Activated gamma-delta T cell treated with anti-CD3 and anti-CD28 coated beads, Interleukin-2, amount 50 U/mL, for 16 hours (primary cell): Measurements from ENCODE around the gene ESPNL.

Source experiments
- DNase-seq: peaks from one replicate; pipeline ENCODE4 v3.0.0-alpha.2; 2020; ENCODE audit warnings: low read depth

ESPNL gene

DNA sequence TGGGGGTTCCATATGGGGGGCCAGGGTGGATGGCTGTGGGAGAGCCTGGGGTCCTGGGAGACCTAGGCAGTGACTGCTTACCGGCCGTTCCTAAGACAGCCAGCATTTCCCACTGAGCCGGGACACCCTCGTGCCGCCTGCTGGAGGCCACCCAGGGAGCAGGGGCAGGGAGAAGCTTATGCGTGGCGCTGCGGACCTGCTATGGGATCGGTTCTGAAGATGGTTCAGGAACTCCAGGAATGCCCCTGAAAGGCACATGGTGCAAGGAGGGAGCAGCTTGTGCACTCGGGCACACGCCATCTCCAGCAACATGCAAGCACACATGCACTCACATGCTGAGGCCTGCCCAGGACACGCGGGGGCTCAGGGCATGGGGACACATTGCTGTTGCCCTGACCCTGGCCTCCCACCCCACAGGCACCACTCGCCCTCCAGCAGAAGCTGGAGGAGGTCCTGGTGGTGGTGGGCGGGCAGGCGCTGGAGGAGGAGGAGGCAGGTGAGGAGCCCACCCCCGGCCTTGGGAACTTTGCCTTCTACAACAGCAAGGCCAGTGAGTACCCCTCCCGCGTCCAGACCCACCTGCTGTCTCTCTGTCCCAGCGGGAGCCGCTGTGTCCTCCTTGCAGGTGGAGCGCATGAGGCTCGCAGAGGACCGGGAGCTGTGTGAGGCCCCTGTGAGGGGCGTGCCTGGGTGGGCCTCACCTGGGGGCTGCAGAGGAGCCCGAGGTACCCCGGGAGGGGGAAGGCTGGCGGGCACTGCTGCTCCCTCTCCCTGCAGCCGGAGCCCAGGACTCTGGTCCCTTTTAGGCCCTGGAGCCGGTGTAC lies 42.5 kb downstream of the ESPNL start:
- no peak for DNase-seq

GRCh38 chr2:238143239-238143951 lies 43.3 kb downstream of the ESPNL start:
- DNase-seq, result no peak

- DNase-seq, result no peak
Measured at GRCh38 chr2:238144262-238144661, 44.1 kb downstream of the ESPNL start.

- no peak for DNase-seq
Measured at GRCh38 chr2:238145046-238145445, 44.9 kb downstream of the ESPNL start.

DNA sequence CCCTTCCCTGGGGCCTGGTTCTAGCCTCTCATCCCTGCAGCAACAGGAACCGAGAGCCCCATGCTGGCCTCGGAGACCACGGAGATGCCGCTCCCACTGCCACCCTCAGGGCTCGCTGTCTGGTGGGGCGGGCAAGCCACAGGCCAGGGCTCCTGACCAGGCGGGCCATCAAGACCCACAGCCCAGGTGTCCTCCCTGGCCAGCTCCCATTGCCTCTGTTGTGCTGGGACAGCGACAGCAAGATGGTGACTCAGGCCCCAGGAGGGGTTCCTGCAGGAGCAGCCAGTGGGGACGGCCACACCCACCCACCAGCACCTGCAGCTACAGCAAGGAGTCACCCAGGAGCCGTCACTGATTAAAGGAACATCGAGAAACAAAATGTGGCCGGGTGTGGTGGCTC lies 45.7 kb downstream of the ESPNL start:
- DNase-seq, result no peak

DNA sequence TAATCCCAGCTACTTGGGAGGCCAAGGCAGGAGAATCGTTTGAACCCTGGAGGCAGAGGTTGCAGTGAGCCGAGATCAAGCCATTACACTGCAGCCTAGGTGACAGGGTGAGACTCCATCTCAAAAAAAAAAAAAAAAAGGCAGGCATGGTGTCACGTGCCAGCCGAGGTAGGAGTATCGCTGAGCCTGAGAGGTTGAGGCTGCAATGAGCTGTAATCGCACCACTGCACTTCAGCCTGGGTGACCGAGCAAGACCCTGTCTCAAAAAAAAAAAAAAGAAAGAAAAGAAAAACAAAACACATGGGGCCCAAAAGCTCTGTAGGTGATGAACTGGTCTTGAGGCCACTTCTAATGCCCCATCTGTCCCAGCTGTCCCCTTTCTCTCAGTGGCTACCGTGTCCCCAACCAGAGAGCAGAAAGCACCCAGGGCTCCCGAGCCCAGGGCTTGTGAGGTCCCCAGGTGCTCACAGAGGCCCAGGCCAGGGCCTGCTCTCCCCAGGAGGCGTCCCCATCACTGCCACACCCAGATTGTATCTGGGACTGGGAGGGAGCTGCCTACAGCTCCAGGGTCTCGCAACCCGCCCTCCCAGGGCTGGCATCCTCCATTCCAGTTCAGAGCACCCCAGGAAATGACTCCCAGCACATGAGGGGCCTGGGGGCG lies 46.9 kb downstream of the ESPNL start:
- DNase-seq, result no peak

DNA sequence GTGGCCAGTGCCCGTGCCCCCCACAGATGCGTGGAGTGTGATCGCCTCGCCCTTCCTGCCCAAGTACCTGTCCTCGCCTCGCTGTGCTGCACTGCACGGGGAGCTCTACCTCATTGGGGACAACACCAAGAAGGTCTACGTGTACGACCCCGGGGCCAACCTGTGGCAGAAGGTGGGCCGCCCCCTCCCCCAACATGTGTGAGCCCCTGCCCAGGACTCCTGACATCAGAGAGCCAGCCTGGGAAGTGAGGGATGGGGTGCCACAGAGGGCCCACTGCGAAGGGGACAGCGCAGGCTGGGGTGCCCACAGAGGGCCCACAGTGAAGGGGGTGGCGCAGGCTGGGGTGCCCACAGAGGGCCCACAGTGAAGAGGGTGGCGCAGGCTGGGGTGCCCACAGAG lies 48.8 kb downstream of the ESPNL start:
- no peak for DNase-seq

GRCh38 chr2:238149841-238150572 lies 49.9 kb downstream of the ESPNL start:
- no peak for DNase-seq

GRCh38 chr2:238150686-238151085 lies 50.5 kb downstream of the ESPNL start:
- no peak for DNase-seq

DNA sequence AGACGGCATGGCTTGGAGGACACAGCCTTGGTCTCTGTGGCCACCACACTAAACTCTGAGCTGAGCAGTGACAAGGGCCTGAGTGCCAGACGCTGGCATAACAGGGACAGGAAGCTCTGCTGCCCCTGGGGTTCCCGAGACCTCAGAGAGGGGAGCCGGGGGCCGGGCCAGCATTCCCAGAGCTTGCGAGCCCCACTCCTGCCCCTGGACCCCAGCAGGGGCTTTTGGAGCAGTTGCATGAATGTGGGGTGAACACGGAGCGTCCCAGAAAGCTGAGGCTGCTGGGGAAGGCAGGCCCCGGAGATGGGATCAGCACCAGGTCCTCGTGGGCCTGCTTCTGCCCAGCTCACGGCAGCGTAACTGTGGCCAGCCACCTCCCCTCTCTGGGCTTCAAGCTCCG lies 51.1 kb downstream of the ESPNL start:
- DNase-seq, result no peak

- no peak for DNase-seq
Measured at GRCh38 chr2:238151628-238152235, 51.6 kb downstream of the ESPNL start.

DNA sequence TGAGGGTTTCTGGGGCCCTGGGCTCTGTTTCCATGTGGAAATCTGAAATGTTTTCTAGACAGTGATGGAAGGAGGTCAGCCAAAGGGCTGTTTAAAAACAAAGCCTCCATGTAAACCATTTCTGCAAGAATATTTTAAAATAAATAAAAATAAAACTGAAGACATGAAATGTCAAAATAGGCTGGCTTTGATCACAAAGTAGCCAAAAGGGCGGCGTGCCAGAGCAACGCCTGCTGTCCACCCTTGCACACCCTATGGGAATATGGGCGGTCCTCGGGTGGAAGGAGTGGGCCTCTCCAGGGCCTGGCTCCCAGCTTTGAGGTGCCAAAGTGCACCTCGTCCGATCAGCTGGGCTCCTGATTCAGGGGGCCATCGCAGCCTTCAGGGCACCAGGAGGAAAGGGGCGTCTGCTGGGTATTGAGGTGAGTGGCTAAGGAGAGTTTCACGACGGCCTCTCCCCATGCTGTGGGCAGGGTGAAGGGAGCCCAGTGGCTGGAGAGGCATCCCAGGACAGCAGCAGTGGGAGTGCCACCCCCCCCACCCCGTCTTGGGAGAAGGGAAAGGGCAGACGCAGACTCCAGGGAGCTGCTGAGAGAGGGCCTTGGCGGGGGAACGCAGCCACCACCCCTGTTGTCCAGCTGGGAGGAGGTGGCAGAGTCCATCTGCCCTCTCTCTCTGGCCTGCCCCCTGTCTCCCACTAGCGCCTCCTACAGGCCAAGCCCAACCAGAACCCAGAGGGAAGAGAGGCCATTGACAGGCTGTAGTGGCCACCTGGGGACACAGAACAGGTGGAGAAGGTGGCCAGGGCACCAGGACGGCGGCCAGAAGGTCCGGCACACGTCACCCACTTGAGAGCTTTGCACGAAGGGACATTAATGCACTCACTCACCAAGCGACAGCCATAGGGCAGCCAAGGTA lies 52.9 kb downstream of the ESPNL start:
- DNase-seq, result no peak

DNA sequence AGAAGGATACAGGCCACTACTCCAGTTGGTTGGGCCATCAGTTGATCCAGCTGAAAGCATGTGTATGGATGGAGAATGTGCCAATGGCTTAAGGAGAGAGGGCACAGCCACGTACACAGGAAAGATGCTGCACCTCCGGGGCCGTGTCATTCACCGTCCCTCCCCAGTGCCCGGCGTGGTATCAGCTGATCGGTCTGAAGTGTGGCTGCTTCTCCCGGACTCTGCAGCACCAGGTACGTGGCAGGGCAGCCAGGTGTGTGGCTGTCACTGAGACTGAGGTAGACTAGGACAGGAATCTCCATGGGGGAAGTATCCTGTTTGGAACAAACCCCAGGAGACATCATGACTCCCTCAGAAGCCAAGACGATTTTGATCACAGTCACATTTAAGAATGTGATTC lies 54.4 kb downstream of the ESPNL start:
- DNase-seq, result no peak

- DNase-seq, result no peak
Measured at GRCh38 chr2:238155051-238155760, 55.1 kb downstream of the ESPNL start.

- DNase-seq, result no peak
Measured at GRCh38 chr2:238155761-238156694, 55.9 kb downstream of the ESPNL start.

- DNase-seq, result no peak
Measured at GRCh38 chr2:238157506-238158017, 57.4 kb downstream of the ESPNL start.

DNA sequence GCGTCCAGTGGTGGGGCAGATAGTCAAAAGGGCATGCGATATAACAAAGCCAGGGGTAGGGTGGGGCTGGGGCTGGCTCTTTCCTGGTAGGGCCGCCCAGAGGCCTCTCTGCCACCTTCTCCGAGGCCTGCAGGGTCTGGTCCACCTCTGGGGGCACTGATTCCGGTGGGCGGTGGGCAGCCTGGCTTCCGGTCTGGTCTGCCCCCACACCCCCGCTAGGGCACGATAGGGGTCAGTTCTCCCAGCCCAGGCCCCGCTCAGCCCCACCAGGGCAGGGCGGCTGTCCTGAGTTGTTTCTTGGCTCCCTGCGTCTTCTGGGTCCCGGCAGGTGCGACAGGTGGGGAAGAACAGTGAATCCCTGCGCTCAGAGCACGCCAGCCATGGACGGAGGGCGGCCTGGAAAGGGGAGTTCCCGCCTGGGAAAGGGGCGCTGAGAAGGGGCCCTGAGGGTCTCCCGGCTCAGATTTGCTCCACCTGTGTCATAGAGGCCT lies 57.9 kb downstream of the ESPNL start:
- DNase-seq, result no peak

DNA sequence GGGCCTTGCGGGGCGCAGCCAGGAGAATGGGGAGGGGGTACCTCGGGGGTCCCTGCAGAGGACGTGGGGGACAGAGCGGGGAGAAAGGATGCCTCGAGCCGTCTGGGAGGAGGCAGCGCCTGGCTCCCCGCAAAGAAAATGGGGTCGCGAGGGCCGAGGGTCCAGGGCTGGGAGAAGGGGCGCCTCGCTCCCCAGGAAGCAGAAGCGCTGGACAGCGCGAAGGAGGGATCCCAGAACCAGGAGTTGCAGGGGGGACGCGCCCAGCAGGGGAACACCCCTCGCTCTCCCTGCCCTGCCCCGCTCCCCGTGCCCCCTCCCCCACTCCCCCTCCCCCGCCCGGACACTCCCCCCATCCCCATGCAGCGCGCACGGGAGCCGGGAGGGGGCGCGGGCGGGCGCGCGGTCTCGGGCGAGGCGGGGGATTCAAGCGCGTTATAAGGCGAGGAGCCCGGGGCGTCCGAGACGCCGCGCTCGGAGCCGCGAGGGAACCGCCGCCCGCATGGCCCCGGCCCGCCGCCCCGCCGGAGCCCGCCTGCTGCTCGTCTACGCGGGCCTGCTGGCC lies 58.5 kb downstream of the ESPNL start, which contains the start of gene ERFE:
ERFE (plus strand) TSS at position 462 of the 562 bp plus-strand sequence; CDS start at position 500, 38 bp downstream.
- DNase-seq, result no peak
